Neural progenitor cell (in vitro differentiated cells): Measurements from ENCODE around the gene NFATC2. TPM values are rescaled to one million over a fixed set of nuclear protein-coding genes. Genes with fewer than 3 reads are reported as not detected.

ENCODE experiments used
- DNase-seq: peaks from one replicate; pipeline ENCODE4 v3.0.0-alpha.2; 2016; ENCODE audit warnings: low spot score
- H2AFZ ChIP-seq: fragments of 200-600 bp; sonication (generic); replicated peaks from 2 replicates; pipeline ENCODE4 v1.6.1; 2016; ENCODE audit warnings: antibody characterized with exemption
- H3F3A ChIP-seq: fragments of 200-600 bp; sonication (generic); 2 replicates; pipeline ENCODE4 v1.6.1; 2016; ENCODE audit warnings: antibody characterized with exemption, low read depth
- H3K27ac ChIP-seq: fragments of 200-600 bp; sonication (generic); 2 replicates; pipeline ENCODE4 v1.5.1; 2016; ENCODE audit warnings: mild to moderate bottlenecking
- H3K27me3 ChIP-seq: fragments of 200-600 bp; sonication (generic); 2 replicates; pipeline ENCODE4 v1.6.1; 2016; ENCODE audit warnings: mild to moderate bottlenecking, moderate library complexity
- H3K36me3 ChIP-seq: fragments of 200-600 bp; sonication (generic); 2 replicates; pipeline ENCODE4 v1.5.1; 2016
- H3K4me1 ChIP-seq: fragments of 200-600 bp; sonication (generic); 2 replicates; pipeline ENCODE4 v1.6.1; 2016; ENCODE audit warnings: mixed run types
- H3K4me2 ChIP-seq: fragments of 200-600 bp; sonication (generic); 2 replicates; pipeline ENCODE4 v1.6.1; 2016
- H3K4me3 ChIP-seq: fragments of 200-600 bp; sonication (generic); 2 replicates; pipeline ENCODE4 v1.5.1; 2016
- H3K79me2 ChIP-seq: fragments of 200-600 bp; sonication (generic); 2 replicates; pipeline ENCODE4 v1.6.1; 2016; ENCODE audit warnings: low read depth
- H3K9ac ChIP-seq: fragments of 200-600 bp; sonication (generic); 2 replicates; pipeline ENCODE4 v1.6.1; 2016
- H3K9me3 ChIP-seq: fragments of 200-600 bp; sonication (generic); 2 replicates; pipeline ENCODE4 v1.5.1; 2016; ENCODE audit warnings: low read depth
- H4K20me1 ChIP-seq: fragments of 200-600 bp; sonication (generic); 2 replicates; pipeline ENCODE4 v1.6.1; 2016; ENCODE audit warnings: low read depth
- H3K27ac Mint-ChIP-seq: 3 replicates; pipeline ENCODE4 v1.8.0; 2021; ENCODE audit warnings: mixed read lengths
- H3K27me3 Mint-ChIP-seq: 2 replicates; pipeline ENCODE4 v1.8.0; 2022; ENCODE audit warnings: low read depth, mild to moderate bottlenecking, inconsistent platforms, moderate library complexity, mixed read lengths; ENCODE audit not compliant: insufficient read depth
- H3K36me3 Mint-ChIP-seq: 3 replicates; pipeline ENCODE4 v1.8.0; 2021; ENCODE audit warnings: mixed read lengths
- H3K4me1 Mint-ChIP-seq: 3 replicates; pipeline ENCODE4 v1.8.0; 2021; ENCODE audit warnings: mixed read lengths
- H3K4me3 Mint-ChIP-seq: 3 replicates; pipeline ENCODE4 v1.8.0; 2021; ENCODE audit warnings: mild to moderate bottlenecking, moderate library complexity, mixed read lengths
- H3K9me3 Mint-ChIP-seq: 3 replicates; pipeline ENCODE4 v1.8.0; 2020; ENCODE audit warnings: mixed read lengths
- EZH2 ChIP-seq: fragments of 200-600 bp; sonication (generic); IDR thresholded peaks from 2 replicates; pipeline ENCODE4 v1.6.1; 2017; ENCODE audit warnings: antibody characterized with exemption, mild to moderate bottlenecking, moderate library complexity
- EZH2phosphoT487 ChIP-seq: fragments of 200-600 bp; sonication (generic); IDR thresholded peaks from 2 replicates; pipeline ENCODE4 v1.6.1; 2017; ENCODE audit warnings: antibody characterized with exemption
- total RNA-seq: library from RNA; depleted of rRNA; stranded (reverse); fragments of >200 nt; gene quantifications from 2 replicates; pipeline ENCODE4 v1.2.3, GENCODE V29; 2015; ENCODE audit warnings: low replicate concordance
- TF ChIP-seq, protein P1 (sequence below): fragments of 200-600 bp; sonication (generic); IDR thresholded peaks from 2 replicates; pipeline ENCODE4 v1.5.1; 2017; ENCODE audit warnings: antibody characterized with exemption, mild to moderate bottlenecking

Gene NFATC2
- total RNA-seq, 1 donor from 2014 or later = 0.19 TPM

GRCh38 chr20:51388756-51389542 lies 153.6 kb downstream of the NFATC2 start:
- no peak overlapping the region for H3K27ac Mint-ChIP-seq
- peaks cover 7% of the 10 kb centered on the region for H3K27me3 Mint-ChIP-seq
- no peaks in the 10 kb centered on the region for H3K9me3 Mint-ChIP-seq
- Histone ChIP-seq H3K9ac (no peak overlapping the region), H3K79me2 (no peaks in the 10 kb centered on the region), H2AFZ (no peak overlapping the region), H3K9me3 (no peaks in the 10 kb centered on the region), H3F3A (no peaks in the 10 kb centered on the region), H3K36me3 (no peaks in the 10 kb centered on the region), H3K27me3 (no peaks in the 10 kb centered on the region), H3K4me1 (peaks cover 14% of the 10 kb centered on the region), H3K4me2 (no peak overlapping the region), H3K27ac (no peak overlapping the region), H4K20me1 (no peaks in the 10 kb centered on the region), H3K4me3 (no peak overlapping the region)
- H3K4me3 Mint-ChIP-seq = no peak overlapping the region
- peaks cover 16% of the 10 kb centered on the region for H3K4me1 Mint-ChIP-seq
- no peak for TF ChIP-seq EZH2phosphoT487
- TF ChIP-seq EZH2 = no peak
- TF ChIP-seq, protein P1, sequence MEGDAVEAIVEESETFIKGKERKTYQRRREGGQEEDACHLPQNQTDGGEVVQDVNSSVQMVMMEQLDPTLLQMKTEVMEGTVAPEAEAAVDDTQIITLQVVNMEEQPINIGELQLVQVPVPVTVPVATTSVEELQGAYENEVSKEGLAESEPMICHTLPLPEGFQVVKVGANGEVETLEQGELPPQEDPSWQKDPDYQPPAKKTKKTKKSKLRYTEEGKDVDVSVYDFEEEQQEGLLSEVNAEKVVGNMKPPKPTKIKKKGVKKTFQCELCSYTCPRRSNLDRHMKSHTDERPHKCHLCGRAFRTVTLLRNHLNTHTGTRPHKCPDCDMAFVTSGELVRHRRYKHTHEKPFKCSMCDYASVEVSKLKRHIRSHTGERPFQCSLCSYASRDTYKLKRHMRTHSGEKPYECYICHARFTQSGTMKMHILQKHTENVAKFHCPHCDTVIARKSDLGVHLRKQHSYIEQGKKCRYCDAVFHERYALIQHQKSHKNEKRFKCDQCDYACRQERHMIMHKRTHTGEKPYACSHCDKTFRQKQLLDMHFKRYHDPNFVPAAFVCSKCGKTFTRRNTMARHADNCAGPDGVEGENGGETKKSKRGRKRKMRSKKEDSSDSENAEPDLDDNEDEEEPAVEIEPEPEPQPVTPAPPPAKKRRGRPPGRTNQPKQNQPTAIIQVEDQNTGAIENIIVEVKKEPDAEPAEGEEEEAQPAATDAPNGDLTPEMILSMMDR = no peak
- H3K36me3 Mint-ChIP-seq = no peaks in the 10 kb centered on the region
- DNase-seq = no peak

GRCh38 chr20:51388227-51388626 lies 154.3 kb downstream of the NFATC2 start:
- Mint-ChIP-seq H3K9me3 (no peaks in the 10 kb centered on the region), H3K4me3 (no peak overlapping the region), H3K27ac (no peak overlapping the region), H3K4me1 (peaks cover 11% of the 10 kb centered on the region), H3K27me3 (peaks cover 10% of the 10 kb centered on the region), H3K36me3 (no peaks in the 10 kb centered on the region)
- Histone ChIP-seq H3F3A (no peaks in the 10 kb centered on the region), H3K27me3 (no peaks in the 10 kb centered on the region), H3K79me2 (no peaks in the 10 kb centered on the region), H3K36me3 (no peaks in the 10 kb centered on the region), H3K4me3 (no peak overlapping the region), H3K9me3 (no peaks in the 10 kb centered on the region), H3K4me2 (no peak overlapping the region), H3K27ac (no peak overlapping the region), H4K20me1 (no peaks in the 10 kb centered on the region), H3K4me1 (peaks cover 8% of the 10 kb centered on the region), H3K9ac (no peak overlapping the region), H2AFZ (no peak overlapping the region)
- TF ChIP-seq EZH2 = no peak
- TF ChIP-seq EZH2phosphoT487 = no peak
- TF ChIP-seq, protein P1 = no peak
- no peak for DNase-seq

- H3K27ac ChIP-seq = no peak overlapping the region
- DNase-seq = peak; percentile 34
- Mint-ChIP-seq H3K9me3 (no peaks in the 10 kb centered on the region), H3K27ac (no peak overlapping the region), H3K4me1 (peaks cover 11% of the 10 kb centered on the region), H3K27me3 (peaks cover 10% of the 10 kb centered on the region), H3K4me3 (no peak overlapping the region), H3K36me3 (no peaks in the 10 kb centered on the region)
- no peaks in the 10 kb centered on the region for H3K36me3 ChIP-seq
- no peak overlapping the region for H3K9ac ChIP-seq
- H2AFZ ChIP-seq = no peak overlapping the region
- H3K4me1 ChIP-seq = peaks cover 8% of the 10 kb centered on the region
- H3K27me3 ChIP-seq = no peaks in the 10 kb centered on the region
- no peaks in the 10 kb centered on the region for H3F3A ChIP-seq
- no peaks in the 10 kb centered on the region for H3K79me2 ChIP-seq
- no peaks in the 10 kb centered on the region for H4K20me1 ChIP-seq
- no peak overlapping the region for H3K4me3 ChIP-seq
- TF ChIP-seq EZH2phosphoT487 = no peak
- TF ChIP-seq, protein P1 = no peak
- H3K9me3 ChIP-seq = no peaks in the 10 kb centered on the region
- no peak overlapping the region for H3K4me2 ChIP-seq
Measured at GRCh38 chr20:51387125-51387875, 155.2 kb downstream of the NFATC2 start.
